ENCODE data around the gene PELI2.

PELI2 gene

DNA sequence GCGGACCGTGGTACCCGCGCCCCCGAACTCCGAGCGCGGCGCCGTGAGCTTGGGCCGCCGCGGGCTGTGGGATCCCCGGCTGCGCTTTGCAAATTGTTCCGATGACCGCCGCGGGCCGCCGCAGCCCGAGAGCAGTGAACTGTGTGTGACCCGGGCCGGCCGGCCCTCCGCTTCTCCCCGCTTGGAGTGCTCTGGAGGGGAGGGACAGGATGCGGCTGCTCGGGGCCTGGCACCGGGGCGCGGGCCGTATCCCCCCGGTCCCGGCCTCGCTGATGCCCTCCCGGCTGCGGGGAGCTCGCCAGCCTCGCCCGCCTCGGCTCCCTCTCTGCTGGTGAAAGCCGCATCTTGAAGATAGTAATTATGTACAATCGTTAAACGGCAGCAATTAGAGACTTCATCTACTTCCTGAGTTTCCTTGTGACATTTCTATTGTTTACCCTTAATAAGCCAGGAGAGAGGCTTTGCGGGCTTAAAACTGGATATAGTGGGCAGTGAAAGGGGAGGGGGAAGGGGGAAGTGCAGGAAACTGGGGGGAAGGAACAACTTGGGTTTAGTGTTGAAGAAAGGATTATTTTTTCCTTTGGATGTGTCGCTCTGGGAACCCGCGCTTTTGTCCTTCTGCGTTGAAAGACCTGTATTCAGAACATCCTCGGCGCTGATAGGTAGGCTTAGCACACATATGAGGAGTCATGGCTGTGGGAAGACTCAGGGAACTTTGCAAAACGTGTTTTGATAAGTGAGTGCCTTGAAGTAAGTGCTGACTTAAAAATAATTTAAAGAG, 1.2 kb downstream of the PELI2 start:
- DNase-seq = peak in 11 of 14 donors; percentile 33 to 79 (median 58)

DNA sequence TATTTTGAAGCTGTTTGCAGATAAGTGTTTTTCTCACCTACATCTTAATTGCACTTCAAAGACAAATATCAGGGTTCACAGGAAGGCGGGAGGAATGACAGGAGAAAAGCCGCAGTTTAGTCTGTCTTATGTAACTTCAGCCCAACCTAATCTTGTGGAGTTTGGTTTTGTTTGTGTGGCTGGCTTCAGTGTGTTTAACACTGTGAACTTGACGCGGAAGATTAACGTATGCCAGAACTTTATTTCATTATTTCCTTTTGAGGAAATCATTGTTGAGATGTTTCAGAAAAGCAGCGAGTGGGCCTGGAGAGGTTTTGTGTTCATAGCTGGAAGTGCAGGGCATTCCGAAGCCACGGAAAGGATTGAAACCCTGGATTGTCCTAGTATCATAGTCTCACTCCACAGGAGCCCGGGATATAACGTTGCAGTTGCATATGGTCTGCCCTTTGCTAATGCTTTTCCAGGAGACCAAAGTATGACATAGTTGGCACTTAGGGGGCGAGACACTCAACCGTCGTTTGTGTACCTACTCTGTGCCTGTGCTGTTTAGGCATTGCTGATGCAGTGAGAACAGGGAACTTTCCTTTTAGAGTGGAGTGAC, 2.0 kb downstream of the PELI2 start:
- peak in 1 of 14 donors; percentile 58 for DNase-seq

GRCh38 chr14:56121816-56122215, 3.6 kb downstream of the PELI2 start:
- no peak for DNase-seq

DNA sequence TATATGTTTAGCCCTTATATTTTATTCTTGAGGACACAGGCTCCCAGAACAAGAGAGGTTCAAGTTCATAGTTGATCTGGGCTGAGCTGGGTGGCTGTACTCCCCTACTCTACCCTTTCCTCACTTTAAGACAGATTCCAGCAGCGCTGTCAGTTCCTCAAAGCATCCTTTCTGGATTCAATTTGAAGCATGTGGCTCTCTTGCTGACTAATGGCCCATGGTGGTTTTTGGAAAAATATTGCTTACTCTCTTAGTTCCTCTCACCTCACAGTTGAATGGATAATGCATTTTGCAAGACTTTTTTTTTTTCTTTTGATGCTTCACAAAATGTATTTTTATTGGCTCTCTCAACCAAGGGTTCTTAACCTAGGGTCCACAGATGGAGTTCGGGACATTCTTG, 4.1 kb downstream of the PELI2 start:
- no peak for DNase-seq

DNA sequence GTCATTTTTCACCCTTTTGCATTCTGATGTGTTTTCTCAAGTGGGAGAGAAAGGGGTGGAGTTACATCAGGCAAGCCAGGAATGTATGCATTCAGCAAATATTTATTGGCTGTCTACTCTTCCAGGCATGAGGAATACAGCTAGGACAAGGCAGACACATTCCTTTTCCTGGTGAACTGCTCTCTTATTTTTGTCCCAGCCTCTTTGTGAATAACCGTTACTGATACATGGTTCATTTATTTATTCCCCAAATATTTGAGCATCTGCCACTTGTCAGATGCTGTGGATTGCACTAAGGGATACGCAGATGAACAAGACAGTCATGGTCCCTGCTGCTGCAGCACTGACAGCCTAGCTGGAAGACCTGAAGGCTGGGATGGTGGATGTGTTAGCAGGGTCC, 6.1 kb downstream of the PELI2 start:
- DNase-seq = peak in 1 of 14 donors; percentile 48

GRCh38 chr14:56125772-56126636, 7.8 kb downstream of the PELI2 start:
- peak in 1 of 14 donors; percentile 74 for DNase-seq

DNA sequence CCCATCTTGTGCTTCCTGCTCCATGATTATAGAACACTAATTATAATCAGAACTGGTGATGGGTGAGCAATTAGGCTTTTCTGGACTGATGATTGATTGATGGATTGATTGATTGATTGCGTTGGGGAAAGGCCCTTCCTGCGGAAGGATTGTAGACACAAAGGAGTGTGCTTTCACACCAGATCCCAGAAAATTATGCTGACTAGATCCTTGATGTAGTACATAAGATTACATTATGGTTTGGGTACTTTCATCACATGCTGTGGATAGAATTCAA, 8.4 kb downstream of the PELI2 start:
- no peak for DNase-seq

GRCh38 chr14:56127156-56127555, 8.9 kb downstream of the PELI2 start:
- peak in 1 of 14 donors; percentile 79 for DNase-seq

- no peak for DNase-seq
Measured at GRCh38 chr14:56129092-56129491, 10.9 kb downstream of the PELI2 start.

DNA sequence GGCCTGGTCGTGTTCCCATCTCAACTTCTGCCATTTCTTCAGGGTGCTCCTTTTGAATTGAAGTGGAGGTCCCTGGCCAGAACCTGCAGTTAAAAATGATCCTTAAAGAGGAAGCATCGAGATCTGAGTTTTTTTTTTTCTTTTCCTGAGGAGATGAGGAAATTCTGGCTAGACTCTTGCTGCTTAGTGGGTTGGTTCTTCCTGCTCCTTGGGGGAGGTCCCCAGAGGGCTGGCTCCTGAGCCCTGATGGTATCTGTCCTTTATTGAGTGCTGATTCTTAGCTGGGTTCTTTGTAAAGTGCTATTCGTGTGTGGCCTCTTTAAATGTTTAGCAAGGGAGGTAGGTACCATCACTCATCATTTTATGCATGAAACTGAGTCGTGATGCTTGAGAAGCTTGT, 11.7 kb downstream of the PELI2 start:
- DNase-seq = no peak

DNA sequence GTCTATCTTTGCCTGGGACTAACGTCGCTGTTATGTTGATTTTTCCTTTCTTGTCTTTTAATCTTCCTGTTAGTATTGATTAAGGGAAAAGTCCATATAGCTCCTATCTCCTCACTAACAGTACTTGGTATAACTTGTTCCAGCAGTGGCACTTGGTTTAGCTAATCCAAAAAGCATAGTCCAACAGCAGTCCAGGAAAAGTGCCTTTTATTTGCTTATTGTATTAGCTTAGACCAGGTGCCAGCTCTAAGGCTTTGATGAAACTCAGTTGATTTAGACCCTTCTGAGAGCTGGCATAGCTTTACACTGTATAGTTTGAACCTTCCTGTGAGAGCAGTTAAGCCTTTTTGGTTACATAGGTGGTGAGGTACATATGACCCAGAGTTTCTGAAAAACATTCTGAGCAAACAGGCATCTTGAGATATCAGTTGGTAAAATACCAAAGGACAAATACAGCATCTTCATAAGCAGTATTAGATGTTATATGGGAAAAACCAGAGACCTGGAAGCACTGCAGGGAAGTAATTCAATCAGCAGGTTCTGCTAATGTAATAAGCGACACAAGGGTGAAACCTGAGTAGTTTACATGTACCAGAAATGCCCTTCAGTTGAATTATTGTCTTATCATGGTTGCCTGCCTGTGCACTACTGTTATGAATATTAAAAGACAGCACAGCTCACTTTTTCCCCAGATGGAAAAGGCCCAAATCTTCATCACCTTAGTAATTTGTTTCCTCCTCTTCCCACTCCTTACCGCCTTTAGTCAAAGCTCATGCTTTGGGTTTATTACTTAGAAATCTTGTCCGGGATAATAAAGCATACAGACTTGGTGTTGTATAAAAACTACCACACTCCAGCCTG, 13.0 kb downstream of the PELI2 start:
- DNase-seq = peak in 1 of 14 donors; percentile 35

DNA sequence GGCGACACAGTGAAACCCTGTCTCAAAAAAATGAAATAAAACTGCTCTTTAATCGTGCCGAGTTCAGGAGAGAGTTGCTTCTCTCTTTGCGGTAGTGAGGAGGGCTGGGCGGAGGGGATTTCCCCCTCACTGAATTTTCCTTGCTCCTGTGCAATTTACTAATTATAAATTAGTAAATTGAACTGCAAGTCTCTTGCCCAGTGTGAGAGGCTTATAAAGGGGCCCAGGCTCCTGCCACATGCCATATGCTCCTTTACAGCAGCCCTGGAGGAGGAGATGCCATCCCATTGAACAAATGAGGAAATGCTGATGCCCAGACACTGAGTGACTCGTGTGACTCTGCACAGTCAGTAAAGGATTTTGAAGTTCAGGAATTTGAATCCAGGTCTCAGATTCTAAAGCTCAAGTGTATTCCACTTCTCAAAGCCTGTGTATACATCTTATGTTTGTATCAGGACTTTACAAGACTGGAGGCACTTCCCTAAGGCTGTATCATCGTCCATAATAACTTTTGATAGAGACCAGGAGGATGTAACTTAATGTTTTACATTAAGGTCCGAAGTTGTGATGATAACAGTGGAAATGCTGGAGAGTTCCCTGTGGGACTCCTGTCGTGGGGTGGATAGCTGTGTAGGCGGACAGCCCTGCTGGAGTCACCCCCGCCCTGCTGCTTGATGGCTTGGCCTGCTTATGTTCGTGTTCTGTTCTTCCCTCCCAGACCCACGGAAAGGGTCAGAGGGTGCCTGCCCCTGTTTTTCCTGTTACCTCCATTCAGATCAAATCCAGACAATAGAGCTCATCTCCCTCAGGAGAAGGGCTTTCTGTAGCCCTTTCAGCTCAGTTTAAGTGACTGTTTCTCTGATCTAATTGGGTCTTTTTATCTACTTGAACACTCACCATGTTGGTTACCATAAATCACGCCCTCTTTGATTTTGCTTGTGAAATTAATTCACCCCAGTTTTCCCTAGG, 13.9 kb downstream of the PELI2 start:
- peak in 1 of 14 donors; percentile 45 for DNase-seq

DNA sequence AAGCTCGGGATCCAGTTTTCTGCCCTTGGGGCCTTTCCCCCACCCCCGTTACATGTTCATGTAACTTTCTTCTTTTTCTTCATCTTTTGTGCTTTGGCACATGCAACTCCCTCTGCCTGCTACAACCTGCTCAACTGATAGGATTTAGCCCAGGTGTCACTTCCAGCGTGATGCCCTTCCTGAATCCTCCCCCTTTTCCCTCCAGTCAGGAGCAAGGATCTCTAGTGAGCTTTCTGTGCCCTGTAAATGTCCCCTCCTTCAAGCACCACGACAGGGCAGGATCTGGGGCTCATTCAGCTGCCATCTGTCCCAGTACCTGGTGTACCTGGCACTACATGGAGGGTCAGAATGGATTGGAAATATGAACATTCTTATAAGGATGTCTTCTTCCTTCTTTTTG, 15.3 kb downstream of the PELI2 start:
- DNase-seq = peak in 1 of 14 donors; percentile 96

DNA sequence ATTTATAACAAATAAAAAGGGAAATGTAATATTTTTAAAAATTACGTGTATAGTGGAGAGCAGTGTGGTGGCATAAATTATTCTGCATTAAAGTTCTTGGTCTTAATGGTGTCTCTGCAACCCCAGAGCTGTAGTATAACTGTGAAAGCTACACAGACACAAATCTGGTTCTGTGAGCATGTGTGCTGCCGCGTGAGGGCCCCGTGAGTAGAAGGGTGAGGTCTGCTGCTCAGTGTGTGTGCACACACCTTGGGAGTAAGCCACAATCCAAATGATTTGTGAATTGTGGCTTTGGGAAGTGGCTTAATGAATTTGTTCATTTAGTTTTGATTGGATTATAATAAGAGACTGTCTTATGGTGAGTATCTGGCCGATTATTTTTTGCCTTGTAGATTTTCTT, 16.8 kb downstream of the PELI2 start:
- DNase-seq = peak in 1 of 14 donors; percentile 84

GRCh38 chr14:56135668-56136067, 17.5 kb downstream of the PELI2 start:
- no peak for DNase-seq

DNA sequence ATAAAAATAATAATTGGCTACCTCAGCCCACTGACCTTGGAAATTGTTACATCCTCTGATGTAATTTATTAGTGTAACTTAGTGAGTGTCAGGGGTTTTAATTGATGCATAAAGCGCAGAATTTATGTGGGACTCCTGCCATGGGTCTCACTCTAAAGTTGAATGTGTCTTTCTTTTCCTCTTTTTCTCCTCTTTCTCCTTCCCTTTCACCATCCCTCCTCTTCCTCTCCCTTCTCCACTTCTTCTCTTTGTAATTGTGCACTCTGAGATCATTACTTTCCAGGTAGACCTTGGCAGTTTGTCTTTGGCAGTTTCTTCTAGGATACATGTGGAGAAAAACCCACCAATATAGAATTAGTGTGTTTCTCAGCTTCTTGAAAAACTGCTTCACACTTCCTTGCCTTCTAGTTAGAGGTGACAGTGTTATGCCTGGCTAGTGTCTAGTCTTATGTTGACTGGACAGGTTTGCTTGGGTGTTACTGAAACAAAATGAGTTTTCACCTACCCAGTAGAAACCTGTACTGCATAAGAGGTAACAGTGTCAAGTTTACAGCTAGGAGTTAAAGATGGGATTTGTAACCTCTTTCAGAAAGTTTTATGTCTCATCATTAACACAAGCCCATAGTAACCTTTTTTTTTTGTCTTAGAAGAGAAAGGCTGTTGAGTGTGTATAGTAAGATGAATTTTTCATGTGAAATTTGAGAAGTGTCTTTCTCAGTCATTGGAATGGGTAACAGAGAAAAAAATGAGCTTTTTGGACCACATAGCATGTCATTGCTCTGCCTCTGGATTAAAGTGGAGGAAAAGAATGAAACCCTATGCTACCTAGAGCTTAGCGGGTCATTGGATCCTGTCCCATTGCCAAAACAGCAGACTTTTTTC, 18.6 kb downstream of the PELI2 start:
- DNase-seq = no peak

- no peak for DNase-seq
Measured at GRCh38 chr14:56137453-56137807, 19.2 kb downstream of the PELI2 start.

- peak in 1 of 14 donors; percentile 52 for DNase-seq
Measured at GRCh38 chr14:56137849-56138248, 19.6 kb downstream of the PELI2 start.

DNA sequence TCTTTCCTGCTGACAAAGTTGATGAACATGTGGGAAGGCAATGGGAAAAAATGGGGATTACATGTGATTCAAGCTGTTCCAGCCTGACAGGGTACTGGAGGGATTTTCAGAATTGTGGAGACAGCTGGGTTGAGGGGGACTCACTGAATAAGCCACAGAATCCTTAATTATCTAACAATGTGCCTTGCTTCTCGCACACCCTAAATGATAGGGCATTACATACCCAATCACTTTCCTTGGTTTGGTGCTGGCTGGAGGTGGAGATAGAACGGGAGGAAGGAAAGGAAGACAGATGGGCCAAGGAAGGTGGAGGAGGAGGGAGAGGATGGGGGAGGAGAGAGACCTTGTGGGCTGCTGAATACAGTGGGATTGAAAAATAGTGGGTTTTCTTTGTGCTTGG, 20.7 kb downstream of the PELI2 start:
- peak in 1 of 14 donors; percentile 45 for DNase-seq

DNA sequence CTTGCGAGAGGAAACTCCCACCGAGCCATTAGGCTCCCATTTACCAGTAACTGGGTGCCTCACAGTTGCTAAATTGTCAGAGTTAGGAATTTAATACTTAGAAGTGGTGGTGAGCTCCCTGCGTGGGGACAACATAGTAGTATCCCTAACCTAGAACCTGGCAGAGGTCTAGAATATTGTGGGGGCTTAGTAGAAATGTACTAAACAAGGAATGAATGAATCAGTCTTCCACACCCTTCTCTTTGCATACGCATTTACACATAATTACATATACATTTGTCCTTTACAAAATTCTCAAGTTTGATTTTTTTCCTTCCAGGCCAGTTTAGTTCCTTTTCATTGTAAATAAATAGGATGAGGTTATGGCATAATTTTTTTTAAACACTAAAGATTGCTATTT, 24.1 kb downstream of the PELI2 start:
- no peak for DNase-seq
